Immature natural killer cell (primary cell): Measurements from ENCODE around the gene COG8. TPM values are rescaled to one million over a fixed set of nuclear protein-coding genes. Genes with fewer than 3 reads are reported as not detected.
"Not testable (repeated sequence)": the region's sequence is repeated elsewhere in the genome, so short reads cannot be mapped to it uniquely, and the experiment has no call there.

Source experiments
- DNase-seq, 3 donors: peaks; one replicate each; pipeline ENCODE4 v3.0.0; 2022; ENCODE audit warnings: mixed read lengths in 1 of 3
- H3K27ac Mint-ChIP-seq, 6 donors: one replicate each; pipeline ENCODE4 v1.8.0; 2020; ENCODE audit warnings: mixed read lengths in 6 of 6, mild to moderate bottlenecking in 5 of 6, inconsistent platforms in 4 of 6, moderate library complexity in 3 of 6
- H3K27me3 Mint-ChIP-seq, 3 donors: one replicate each; pipeline ENCODE4 v1.8.0; 2020 to 2021; ENCODE audit warnings: low read depth in 3 of 3, mild to moderate bottlenecking in 3 of 3, mixed read lengths in 3 of 3, moderate library complexity in 3 of 3, inconsistent platforms in 1 of 3
- H3K36me3 Mint-ChIP-seq, 3 donors: one replicate each; pipeline ENCODE4 v1.8.0; 2020; ENCODE audit warnings: mixed read lengths in 3 of 3, inconsistent platforms in 2 of 3, mild to moderate bottlenecking in 2 of 3
- H3K4me1 Mint-ChIP-seq, 2 donors: one replicate each; pipeline ENCODE4 v1.8.0; 2020; ENCODE audit warnings: inconsistent platforms in 2 of 2, mild to moderate bottlenecking in 2 of 2, mixed read lengths in 2 of 2, moderate library complexity in 1 of 2
- H3K4me3 Mint-ChIP-seq, 5 donors: one replicate each; pipeline ENCODE4 v1.8.0; 2020; ENCODE audit warnings: mild to moderate bottlenecking in 5 of 5, mixed read lengths in 5 of 5, inconsistent platforms in 3 of 5, moderate library complexity in 3 of 5
- H3K9me3 Mint-ChIP-seq, 6 donors: one replicate each; pipeline ENCODE4 v1.8.0; 2020; ENCODE audit warnings: mild to moderate bottlenecking in 6 of 6, mixed read lengths in 6 of 6, inconsistent platforms in 4 of 6, moderate library complexity in 3 of 6
- polyA plus RNA-seq, 3 donors: library from polyadenylated mRNA; unstranded; fragments of 300-500 nt; fragmentation: Illumina TruSeq; gene quantifications; one replicate each; pipeline ENCODE4 v1.2.3, GENCODE V29; 2021

Gene COG8
- polyA plus RNA-seq, 3 donors from 2014 or later: 36.6 to 52.0 (median 44.4) TPM

- Mint-ChIP-seq H3K4me1 (peaks cover 7 to 20% of the 10 kb centered on the region in 2 donors), H3K4me3 (no peak overlapping the region), H3K9me3 (no peaks in the 10 kb centered on the region), H3K27ac (no peak overlapping the region), H3K36me3 (peaks cover 15 to 56% (median 16%) of the 10 kb centered on the region in 3 donors), H3K27me3 (no peaks in the 10 kb centered on the region)
- no peak for DNase-seq
These were observed 26.5 kb upstream of the COG8 start for GRCh38 chr16:69365901-69366300.

GRCh38 chr16:69364088-69364487 lies 24.7 kb upstream of the COG8 start:
- DNase-seq: no peak

GRCh38 chr16:69363281-69363717 lies 23.9 kb upstream of the COG8 start:
- peaks cover 0 to 2% of the 10 kb centered on the region in 2 donors for H3K4me1 Mint-ChIP-seq
- no peak for DNase-seq
- H3K27me3 Mint-ChIP-seq: no peaks in the 10 kb centered on the region
- H3K27ac Mint-ChIP-seq: peak overlapping the region in 2 of 6 donors; percentile 3 to 80
- H3K9me3 Mint-ChIP-seq: no peaks in the 10 kb centered on the region
- H3K4me3 Mint-ChIP-seq: no peak overlapping the region
- peaks cover 4 to 40% (median 8%) of the 10 kb centered on the region in 3 donors for H3K36me3 Mint-ChIP-seq

More at GRCh38 chr16:69364088-69364487, 24.7 kb upstream of the COG8 start:
- Mint-ChIP-seq H3K27ac (peak overlapping the region in 2 of 6 donors; percentile 53 to 68), H3K36me3 (peaks cover 4 to 42% (median 8%) of the 10 kb centered on the region in 3 donors), H3K4me1 (peaks cover 2 to 3% of the 10 kb centered on the region in 2 donors), H3K27me3 (no peaks in the 10 kb centered on the region), H3K4me3 (no peak overlapping the region), H3K9me3 (no peaks in the 10 kb centered on the region)

GRCh38 chr16:69360070-69360469 lies 20.7 kb upstream of the COG8 start:
- not testable (repeated sequence) for H3K27ac Mint-ChIP-seq, H3K27me3 Mint-ChIP-seq, H3K9me3 Mint-ChIP-seq, DNase-seq, H3K4me3 Mint-ChIP-seq, H3K4me1 Mint-ChIP-seq
- H3K36me3 Mint-ChIP-seq: peaks cover 2 to 33% (median 7%) of the 10 kb centered on the region in 3 donors

- DNase-seq: no peak
- no peak within 1 kb of the TSS for H3K4me3 Mint-ChIP-seq
- peaks cover 0 to 2% (median 0%) of the 10 kb centered on the region in 3 donors for H3K27me3 Mint-ChIP-seq
- no peaks in the 10 kb centered on the region for H3K9me3 Mint-ChIP-seq
- H3K36me3 Mint-ChIP-seq: peaks cover 9 to 18% (median 9%) of the 10 kb centered on the region in 3 donors
- peak within 1 kb of the TSS in 2 of 6 donors; percentile 23 to 24 for H3K27ac Mint-ChIP-seq
- peaks cover 2 to 6% of the 10 kb centered on the region in 2 donors for H3K4me1 Mint-ChIP-seq
These were observed 12.1 kb upstream of the COG8 start, which contains the start of gene TMED6 for GRCh38 chr16:69351309-69352027. TSS of gene TMED6 (minus strand) at chr16:69351786. CDS start at chr16:69351753, 33 bp downstream.

- H3K27ac Mint-ChIP-seq: no peak overlapping the region
- no peak overlapping the region for H3K4me3 Mint-ChIP-seq
- peaks cover 8 to 13% of the 10 kb centered on the region in 2 donors for H3K4me1 Mint-ChIP-seq
- peaks cover 7 to 15% (median 9%) of the 10 kb centered on the region in 3 donors for H3K36me3 Mint-ChIP-seq
- no peak for DNase-seq
- no peaks in the 10 kb centered on the region for H3K9me3 Mint-ChIP-seq
- H3K27me3 Mint-ChIP-seq: peaks cover 0 to 2% (median 0%) of the 10 kb centered on the region in 3 donors
These were observed 11.3 kb upstream of the COG8 start for GRCh38 chr16:69350536-69351133.

GRCh38 chr16:69349536-69349935 lies 10.2 kb upstream of the COG8 start:
- Mint-ChIP-seq H3K9me3 (no peaks in the 10 kb centered on the region), H3K4me1 (peaks cover 11 to 15% of the 10 kb centered on the region in 2 donors), H3K36me3 (peaks cover 4 to 10% (median 9%) of the 10 kb centered on the region in 3 donors), H3K27me3 (no peaks in the 10 kb centered on the region), H3K4me3 (no peak overlapping the region), H3K27ac (peak overlapping the region in 1 of 6 donors; percentile 21)
- no peak for DNase-seq

GRCh38 chr16:69348222-69348621 lies 8.9 kb upstream of the COG8 start:
- Mint-ChIP-seq H3K4me1 (peaks cover 11 to 17% of the 10 kb centered on the region in 2 donors), H3K4me3 (no peak overlapping the region), H3K9me3 (no peaks in the 10 kb centered on the region), H3K36me3 (peaks cover 2 to 13% (median 7%) of the 10 kb centered on the region in 3 donors), H3K27me3 (no peaks in the 10 kb centered on the region), H3K27ac (no peak overlapping the region)
- DNase-seq: no peak

GRCh38 chr16:69346683-69347082 lies 7.3 kb upstream of the COG8 start:
- Mint-ChIP-seq H3K4me1 (peaks cover 11 to 24% of the 10 kb centered on the region in 2 donors), H3K4me3 (no peak overlapping the region), H3K27ac (peak overlapping the region in 2 of 6 donors; percentile 62 to 78), H3K27me3 (peaks cover 0 to 1% (median 0%) of the 10 kb centered on the region in 3 donors), H3K9me3 (no peaks in the 10 kb centered on the region), H3K36me3 (peaks cover under 1 to 12% (median under 1%) of the 10 kb centered on the region in 3 donors)
- DNase-seq: no peak

GRCh38 chr16:69345923-69346322 lies 6.6 kb upstream of the COG8 start:
- H3K36me3 Mint-ChIP-seq: peaks cover 0 to 9% (median 4%) of the 10 kb centered on the region in 3 donors
- H3K27ac Mint-ChIP-seq: peak overlapping the region in 5 of 6 donors; percentile 26 to 79 (median 59)
- peaks cover 0 to 1% (median 0%) of the 10 kb centered on the region in 3 donors for H3K27me3 Mint-ChIP-seq
- no peaks in the 10 kb centered on the region for H3K9me3 Mint-ChIP-seq
- peaks cover 18 to 32% of the 10 kb centered on the region in 2 donors for H3K4me1 Mint-ChIP-seq
- peak overlapping the region in 3 of 5 donors; percentile 17 to 63 (median 39) for H3K4me3 Mint-ChIP-seq
- DNase-seq: peak in 1 of 3 donors; percentile 19

- Mint-ChIP-seq H3K27me3 (peaks cover 0 to 1% (median 1%) of the 10 kb centered on the region in 3 donors), H3K9me3 (no peaks in the 10 kb centered on the region), H3K4me1 (peaks cover 33 to 49% of the 10 kb centered on the region in 2 donors), H3K27ac (no peak overlapping the region), H3K4me3 (no peak overlapping the region), H3K36me3 (peaks cover 4 to 9% (median 7%) of the 10 kb centered on the region in 3 donors)
- no peak for DNase-seq
These were observed 4.8 kb upstream of the COG8 start for GRCh38 chr16:69344171-69344570.

- peak overlapping the region; percentile 97 to 100 (median 98) for H3K4me3 Mint-ChIP-seq
- H3K36me3 Mint-ChIP-seq: peaks cover 11 to 13% (median 12%) of the 10 kb centered on the region in 3 donors
- no peaks in the 10 kb centered on the region for H3K9me3 Mint-ChIP-seq
- peaks cover 0 to 1% (median 1%) of the 10 kb centered on the region in 3 donors for H3K27me3 Mint-ChIP-seq
- DNase-seq: peak in 1 of 3 donors; percentile 11
- H3K27ac Mint-ChIP-seq: peak overlapping the region; percentile 86 to 99 (median 97)
- H3K4me1 Mint-ChIP-seq: peaks cover 47 to 65% of the 10 kb centered on the region in 2 donors
These were observed 806 bp upstream of the COG8 start for GRCh38 chr16:69340095-69340644.

- peak overlapping the region; percentile 81 to 97 (median 86) for H3K27ac Mint-ChIP-seq
- H3K36me3 Mint-ChIP-seq: peaks cover 12 to 20% (median 17%) of the 10 kb centered on the region in 3 donors
- no peaks in the 10 kb centered on the region for H3K9me3 Mint-ChIP-seq
- no peak for DNase-seq
- peak overlapping the region; percentile 97 to 100 (median 98) for H3K4me3 Mint-ChIP-seq
- peaks cover 45 to 65% of the 10 kb centered on the region in 2 donors for H3K4me1 Mint-ChIP-seq
- H3K27me3 Mint-ChIP-seq: peaks cover 0 to 4% (median 1%) of the 10 kb centered on the region in 3 donors
These were observed 641 bp downstream of the COG8 start for GRCh38 chr16:69338557-69339288.
